Glomerular endothelial cell (primary cell): ENCODE results near the gene GPR161. TPM values are rescaled to one million over a fixed set of nuclear protein-coding genes. Genes with fewer than 3 reads are reported as not detected.
"Not testable (repeated sequence)": the region's sequence is repeated elsewhere in the genome, so short reads cannot be mapped to it uniquely, and the experiment has no call there.

Experiments
- DNase-seq: peaks from one replicate; pipeline ENCODE4 v3.0.0-alpha.2; 2011; ENCODE audit warnings: low read depth, low spot score; ENCODE audit errors: extremely low read depth
- total RNA-seq: library from RNA; depleted of rRNA; stranded (reverse); fragments of >200 nt; gene quantifications from 2 replicates; pipeline ENCODE4 v1.2.3, GENCODE V29; 2015

The GPR161 gene, protein sequence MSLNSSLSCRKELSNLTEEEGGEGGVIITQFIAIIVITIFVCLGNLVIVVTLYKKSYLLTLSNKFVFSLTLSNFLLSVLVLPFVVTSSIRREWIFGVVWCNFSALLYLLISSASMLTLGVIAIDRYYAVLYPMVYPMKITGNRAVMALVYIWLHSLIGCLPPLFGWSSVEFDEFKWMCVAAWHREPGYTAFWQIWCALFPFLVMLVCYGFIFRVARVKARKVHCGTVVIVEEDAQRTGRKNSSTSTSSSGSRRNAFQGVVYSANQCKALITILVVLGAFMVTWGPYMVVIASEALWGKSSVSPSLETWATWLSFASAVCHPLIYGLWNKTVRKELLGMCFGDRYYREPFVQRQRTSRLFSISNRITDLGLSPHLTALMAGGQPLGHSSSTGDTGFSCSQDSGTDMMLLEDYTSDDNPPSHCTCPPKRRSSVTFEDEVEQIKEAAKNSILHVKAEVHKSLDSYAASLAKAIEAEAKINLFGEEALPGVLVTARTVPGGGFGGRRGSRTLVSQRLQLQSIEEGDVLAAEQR
- total RNA-seq: 19.9 and 24.2 TPM in 2 replicates

DNA sequence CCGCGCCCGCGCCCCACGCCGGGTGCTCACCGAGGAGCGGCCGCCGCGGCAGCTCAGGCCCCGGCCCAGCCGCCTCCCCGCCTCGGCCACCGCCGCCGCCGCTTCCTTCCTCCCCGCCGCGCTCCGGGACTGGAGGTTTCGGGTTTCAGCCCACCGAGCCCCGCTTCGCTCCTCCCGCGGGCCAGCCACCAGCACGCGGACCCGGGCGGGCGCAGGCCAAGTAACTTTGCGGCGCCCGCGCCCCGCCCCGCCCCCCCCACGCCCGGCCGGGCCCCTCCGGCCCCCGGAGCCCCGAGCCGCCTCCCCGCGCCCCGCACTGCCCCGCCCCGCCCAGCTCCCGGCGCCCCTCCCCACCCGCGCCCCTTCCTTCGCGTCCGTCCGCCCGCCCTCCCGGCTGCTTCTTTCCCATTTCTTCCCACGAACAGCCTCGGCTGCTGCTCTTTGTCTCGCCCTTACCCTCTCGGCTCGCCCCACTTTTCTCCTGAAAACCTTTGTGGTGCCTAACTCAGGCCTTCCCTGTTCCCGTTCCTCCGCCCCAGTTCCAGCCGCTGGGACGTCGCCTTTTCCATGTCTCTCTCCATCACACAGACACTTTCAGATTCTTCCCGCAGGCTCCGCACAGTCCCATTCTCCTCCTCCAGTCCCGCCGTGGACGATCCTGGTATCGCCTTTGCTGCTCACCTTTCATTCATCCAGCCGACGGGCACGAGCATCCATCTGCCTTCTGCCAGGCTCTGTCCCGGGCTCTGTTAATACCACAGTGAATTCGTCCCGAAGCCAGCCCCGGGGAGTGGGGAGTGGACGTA lies at the start of gene GPR161:
Gene GPR161, minus strand, starts transcription at position 222 of the 806 bp plus-strand sequence. CDS start 32,080 bp downstream, outside the sequence.
- DNase-seq: no peak

DNA sequence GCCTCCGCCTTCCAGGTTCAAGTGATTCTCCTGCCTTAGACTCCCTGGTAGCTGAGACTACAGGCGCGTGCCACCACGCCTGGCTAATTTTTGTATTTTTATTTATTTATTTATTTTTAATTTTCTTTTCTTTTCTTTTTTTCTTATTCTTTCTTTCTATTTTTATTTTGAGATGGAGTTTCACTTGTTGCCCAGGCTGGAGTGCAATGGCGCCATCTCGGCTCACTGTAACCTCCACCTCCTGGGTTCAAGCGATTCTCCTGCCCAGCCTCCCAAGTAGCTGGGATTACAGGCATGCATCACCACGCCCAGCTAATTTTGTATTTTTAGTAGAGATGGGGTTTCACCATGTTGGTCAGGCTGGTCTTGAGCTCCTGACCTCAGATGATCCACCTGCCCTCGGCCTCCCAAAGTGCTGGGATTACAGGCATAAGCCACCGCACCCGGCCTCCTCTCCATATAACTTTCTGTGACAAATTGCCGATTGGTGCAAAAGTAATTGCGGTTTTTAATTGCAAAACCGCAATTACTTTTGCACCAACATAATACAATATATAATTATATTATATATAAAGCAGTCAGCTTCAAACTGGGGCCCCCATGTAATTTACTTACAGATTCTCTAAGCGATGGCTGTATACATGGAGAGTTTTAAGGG lies 44.5 kb upstream of the GPR161 start:
- not testable (repeated sequence) for DNase-seq

- DNase-seq: no peak
These were observed 43.4 kb upstream of the GPR161 start for GRCh38 chr1:168180148-168180524.

GRCh38 chr1:168179438-168180147 lies 42.9 kb upstream of the GPR161 start:
- DNase-seq: no peak

GRCh38 chr1:168178638-168179437 lies 42.1 kb upstream of the GPR161 start, which contains the start of gene TIPRL:
TSS of gene TIPRL (plus strand) at chr1:168178962. CDS start at chr1:168179078, 116 bp downstream.
- peak; percentile 93 for DNase-seq

GRCh38 chr1:168178227-168178637 lies 41.5 kb upstream of the GPR161 start:
- DNase-seq: no peak

- DNase-seq: no peak
These were observed 35.7 kb upstream of the GPR161 start for GRCh38 chr1:168172250-168172915.

GRCh38 chr1:168170564-168171508 lies 34.1 kb upstream of the GPR161 start:
- DNase-seq: no peak

GRCh38 chr1:168167806-168168205 lies 31.1 kb upstream of the GPR161 start:
- DNase-seq: no peak

- no peak for DNase-seq
These were observed 28.0 kb upstream of the GPR161 start for GRCh38 chr1:168164771-168165170.

GRCh38 chr1:168163670-168164069 lies 26.9 kb upstream of the GPR161 start:
- no peak for DNase-seq

- DNase-seq: no peak
These were observed 24.7 kb upstream of the GPR161 start for GRCh38 chr1:168161459-168161858.

GRCh38 chr1:168159979-168160378 lies 23.2 kb upstream of the GPR161 start:
- no peak for DNase-seq

DNA sequence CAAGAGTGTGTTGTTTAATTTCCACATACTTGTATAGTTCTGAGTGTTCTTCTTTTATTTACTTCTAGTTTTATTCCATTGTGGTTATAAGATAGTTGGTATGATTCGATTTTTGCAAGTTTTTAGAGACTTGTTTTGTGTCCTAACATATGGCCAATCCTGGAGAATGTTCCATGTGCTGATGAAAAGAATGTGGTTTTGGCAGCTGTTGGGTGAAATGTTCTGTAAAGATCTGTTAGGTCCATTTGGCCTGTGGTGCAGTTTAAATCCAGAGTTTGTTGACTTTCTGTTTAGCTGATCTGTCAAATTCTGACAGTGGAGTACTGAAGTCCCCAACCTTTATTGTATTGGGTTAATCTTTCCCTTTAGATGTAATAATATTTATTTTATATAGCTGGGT lies 22.5 kb upstream of the GPR161 start:
- no peak for DNase-seq

DNA sequence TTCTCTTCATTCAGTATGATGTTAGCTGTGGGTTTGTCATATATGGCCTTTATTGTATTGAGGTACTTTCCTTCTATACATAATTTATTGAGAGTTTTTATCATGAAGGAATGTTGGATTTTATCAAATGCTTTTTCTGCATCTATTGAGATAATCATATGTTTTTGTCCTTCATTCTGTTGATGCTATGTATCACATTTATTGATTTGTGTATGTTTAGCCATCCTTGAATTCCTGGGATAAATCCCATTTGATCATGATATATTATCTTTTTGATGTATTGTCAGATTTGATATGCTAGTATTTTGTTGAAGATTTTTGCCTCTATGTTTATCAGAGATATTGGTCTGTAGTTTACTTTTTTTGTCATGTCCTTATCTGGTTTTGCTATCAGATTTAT lies 20.9 kb upstream of the GPR161 start:
- no peak for DNase-seq

DNA sequence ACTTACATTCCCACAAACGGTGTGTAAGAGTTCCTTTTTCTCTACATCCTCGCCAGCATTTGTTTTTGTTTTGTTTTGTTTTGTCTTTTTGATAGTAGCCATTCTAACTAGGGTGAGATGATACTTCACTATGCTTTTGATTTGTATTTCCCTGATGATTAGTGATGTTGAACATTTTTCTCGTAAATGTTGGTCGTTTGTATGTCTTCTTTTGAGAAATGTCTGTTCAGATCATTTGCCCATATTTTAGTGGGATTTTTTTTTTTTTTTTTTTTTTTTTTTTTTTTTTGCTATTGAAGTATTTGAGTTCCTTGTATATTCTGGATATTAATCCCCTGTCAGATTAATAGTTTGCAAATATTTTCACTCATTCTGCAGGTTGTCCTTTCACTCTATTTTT lies 19.2 kb upstream of the GPR161 start:
- no peak for DNase-seq

GRCh38 chr1:168154707-168155106 lies 18.0 kb upstream of the GPR161 start:
- not testable (repeated sequence) for DNase-seq

- no peak for DNase-seq
These were observed 15.2 kb upstream of the GPR161 start for GRCh38 chr1:168151935-168152334.
